Tibial nerve (tissue), 4 donors: Measurements from ENCODE around the gene RERG. TPM values are rescaled to one million over a fixed set of nuclear protein-coding genes. Genes with fewer than 3 reads are reported as not detected.
"Not testable (repeated sequence)": the region's sequence is repeated elsewhere in the genome, so short reads cannot be mapped to it uniquely, and the experiment has no call there.

Experiments
- DNase-seq, 2 donors: peaks; one replicate each; pipeline ENCODE4 v3.0.0-alpha.2; 2019; ENCODE audit warnings: low spot score in 2 of 2
- H3K27ac ChIP-seq, 4 donors: fragments of 200-600 bp; sonication (generic) in 3 of 4; one replicate each; pipeline ENCODE4 v1.5.1; 2017 to 2019; ENCODE audit warnings: mild to moderate bottlenecking in 1 of 4
- H3K27me3 ChIP-seq, 2 donors: fragments of 200-600 bp; sonication (generic) in 1 of 2; one replicate each; pipeline versions ENCODE4 v1.5.1 to v1.6.0; 2017 to 2019
- H3K36me3 ChIP-seq, 3 donors: fragments of 200-600 bp; sonication (generic); one replicate each; pipeline ENCODE4 v1.5.1; 2018 to 2019
- H3K4me1 ChIP-seq, 4 donors: fragments of 200-600 bp; sonication (generic) in 3 of 4; one replicate each; pipeline ENCODE4 v1.5.1; 2017 to 2019
- H3K4me3 ChIP-seq, 4 donors: fragments of 200-600 bp; sonication (generic) in 3 of 4; one replicate each; pipeline ENCODE4 v1.5.1; 2017 to 2019; ENCODE audit warnings: mild to moderate bottlenecking in 1 of 4, moderate library complexity in 1 of 4
- H3K9me3 ChIP-seq, 4 donors: fragments of 200-600 bp; sonication (generic) in 3 of 4; one replicate each; pipeline ENCODE4 v1.5.1; 2017 to 2019
- CTCF ChIP-seq, 5 experiments: fragments of 200-600 bp in 3 of 5; fragments of 450-650 bp in 2 of 5; sonication (generic) in 3 of 5; IDR thresholded peaks; one replicate each; pipeline ENCODE4 v1.5.1; 2016 to 2019; ENCODE audit warnings: antibody characterized with exemption in 5 of 5, mild to moderate bottlenecking in 3 of 5, moderate library complexity in 2 of 5
- EP300 ChIP-seq, 2 donors: sonication (generic); formaldehyde crosslinking; IDR thresholded peaks; one replicate each; pipeline ENCODE4 v1.6.1; 2017; ENCODE audit warnings: antibody characterized with exemption in 2 of 2, mild to moderate bottlenecking in 1 of 2
- POLR2A ChIP-seq, 2 donors: fragments of 450-650 bp; IDR thresholded peaks; one replicate each; pipeline ENCODE4 v1.6.1; 2017; ENCODE audit warnings: antibody characterized with exemption in 2 of 2, mild to moderate bottlenecking in 2 of 2, moderate library complexity in 2 of 2
- WGBS, 2 donors: methylation state at CpG; one replicate each; pipeline ENCODE4 v1.1.5; 2018; 5-methylcytosine and 5-hydroxymethylcytosine counted together
- total RNA-seq, 4 donors: library from RNA; depleted of rRNA; stranded (reverse); fragments of >200 nt; gene quantifications; one replicate each; pipeline ENCODE4 v1.1.0, GENCODE V29; 2016

The RERG gene
- total RNA-seq, 4 donors from 2014 or later: 25.5 to 42.8 (median 31.5) TPM

- H3K4me1 ChIP-seq: no peaks in the 10 kb centered on the region
- WGBS, 2 donors: 69 to 77% methylated on average over 1 of the region's 1 CpG
- H3K27me3 ChIP-seq: no peaks in the 10 kb centered on the region
- H3K36me3 ChIP-seq: no peaks in the 10 kb centered on the region
- H3K4me3 ChIP-seq: no peak overlapping the region
- TF ChIP-seq POLR2A (IDR thresholded peaks at IDR 0.05) (no peak), CTCF (IDR thresholded peaks at IDR 0.05) (no peak), EP300 (IDR thresholded peaks at IDR 0.05) (no peak)
- no peaks in the 10 kb centered on the region for H3K9me3 ChIP-seq
- no peak for DNase-seq
- no peak overlapping the region for H3K27ac ChIP-seq
Measured at GRCh38 chr12:15088105-15088504, 133.1 kb downstream of the RERG start.

- 70 to 75% methylated on average over 2 of the region's 2 CpGs for WGBS, 2 donors
- not testable (repeated sequence) for H3K27ac ChIP-seq, H3K4me1 ChIP-seq, H3K9me3 ChIP-seq, DNase-seq, H3K27me3 ChIP-seq, H3K4me3 ChIP-seq, H3K36me3 ChIP-seq
Measured at GRCh38 chr12:15077751-15078150, 143.5 kb downstream of the RERG start.

- H3K4me1 ChIP-seq: no peaks in the 10 kb centered on the region
- no peak overlapping the region for H3K4me3 ChIP-seq
- no peak overlapping the region for H3K27ac ChIP-seq
- no peaks in the 10 kb centered on the region for H3K36me3 ChIP-seq
- TF ChIP-seq CTCF (IDR thresholded peaks at IDR 0.05) (no peak), EP300 (IDR thresholded peaks at IDR 0.05) (no peak), POLR2A (IDR thresholded peaks at IDR 0.05) (no peak)
- H3K27me3 ChIP-seq: no peaks in the 10 kb centered on the region
- no peaks in the 10 kb centered on the region for H3K9me3 ChIP-seq
- WGBS, 2 donors: 89 to 92% methylated on average over 1 of the region's 1 CpG
- no peak for DNase-seq
Measured at GRCh38 chr12:15074351-15074750, 146.9 kb downstream of the RERG start.

- DNase-seq: no peak
- Histone ChIP-seq H3K27me3 (no peaks in the 10 kb centered on the region), H3K36me3 (no peaks in the 10 kb centered on the region), H3K4me1 (no peaks in the 10 kb centered on the region), H3K4me3 (no peak overlapping the region), H3K27ac (no peak overlapping the region), H3K9me3 (peaks cover 0 to under 1% (median 0%) of the 10 kb centered on the region in 4 donors)
- TF ChIP-seq POLR2A (IDR thresholded peaks at IDR 0.05) (no peak), CTCF (IDR thresholded peaks at IDR 0.05) (no peak), EP300 (IDR thresholded peaks at IDR 0.05) (no peak)
- WGBS, 2 donors: 91 to 100% methylated on average over 1 of the region's 1 CpG
Measured at GRCh38 chr12:15059123-15059522, 162.1 kb downstream of the RERG start.

Other genes with a start within 250 kb of the RERG start
- not detected for gene PDE6H, start 248.4 kb downstream of the RERG start, total RNA-seq
- 1 to 10 TPM; 1.3 to 5.1 (median 2.0) TPM for gene PTPRO, start 101.1 kb upstream of the RERG start, total RNA-seq